GM12892 (cell line): Measurements from ENCODE around the gene ATP5F1D.

ENCODE experiments used
- DNase-seq: peaks from one replicate; pipeline ENCODE4 v3.0.0; 2011; ENCODE audit not compliant: insufficient read length
- FAIRE-seq: peaks from 2 replicates; lab custom pipeline; 2011; peaks lifted over from hg19 to GRCh38; lab: Jason Lieb, UNC
- POLR2A ChIP-seq: IDR thresholded peaks from 2 replicates; pipeline ENCODE4 v1.6.1; 2011; ENCODE audit warnings: low read depth, low read length, control low read depth
- POLR2AphosphoS5 ChIP-seq: IDR thresholded peaks from 2 replicates; pipeline ENCODE4 v1.6.1; 2011; ENCODE audit warnings: low read depth, low read length, control low read depth
- TAF1 ChIP-seq: IDR thresholded peaks from 2 replicates; pipeline ENCODE4 v1.6.1; 2011; ENCODE audit warnings: low read depth, mild to moderate bottlenecking, control low read depth, low read length, borderline replicate concordance

Gene ATP5F1D

GRCh38 chr19:1214299-1214861 lies 27.2 kb upstream of the ATP5F1D start:
- no peak for DNase-seq
- peak; percentile 27 for FAIRE-seq
- TF ChIP-seq TAF1 (no peak), POLR2AphosphoS5 (no peak), POLR2A (no peak)

DNA sequence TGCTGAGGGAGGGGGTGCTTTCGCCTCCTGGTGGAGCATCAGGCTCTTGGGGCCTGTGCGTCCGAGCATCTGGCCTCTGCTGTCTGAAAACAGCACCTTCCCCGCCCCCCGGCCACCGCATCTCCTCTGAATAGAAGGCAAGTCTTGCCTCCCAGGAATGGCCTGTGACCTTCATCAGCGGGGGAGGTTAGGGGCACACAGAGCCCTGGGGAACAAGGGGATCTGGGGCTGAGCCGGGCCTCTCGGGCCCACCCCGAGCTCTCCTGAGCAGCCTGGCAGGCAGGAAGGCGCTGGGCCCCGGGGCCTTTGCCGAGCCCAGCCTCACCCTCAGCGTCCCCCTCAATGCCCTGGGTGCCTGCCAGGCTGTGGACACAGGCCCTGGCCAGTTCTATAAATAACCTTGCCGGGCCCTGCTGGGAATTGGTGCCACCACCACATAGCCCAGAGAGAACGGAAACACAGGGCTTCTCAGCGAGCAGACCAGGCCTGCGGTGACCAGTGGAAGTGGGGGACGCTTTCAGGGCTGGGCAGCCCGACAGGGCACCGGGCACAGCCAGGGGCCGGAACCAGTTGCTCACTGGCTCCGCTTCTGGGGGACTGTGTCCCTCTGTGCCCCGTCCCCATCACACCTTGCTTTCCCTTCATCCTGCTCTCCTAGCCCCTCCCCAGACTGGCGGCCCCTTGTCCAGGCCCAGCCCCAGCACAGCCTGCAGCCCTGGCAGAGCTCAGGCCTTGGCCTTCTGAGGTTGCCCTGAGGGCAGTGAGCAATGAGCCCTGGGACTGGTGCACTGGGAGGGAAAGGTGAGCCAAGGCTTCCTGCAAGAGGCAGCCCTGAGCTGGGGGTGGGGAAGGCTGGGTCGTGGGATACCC lies 26.5 kb upstream of the ATP5F1D start:
- TF ChIP-seq POLR2A (no peak), POLR2AphosphoS5 (no peak), TAF1 (no peak)
- FAIRE-seq, result no peak
- no peak for DNase-seq

GRCh38 chr19:1216756-1217155 lies 24.8 kb upstream of the ATP5F1D start:
- TF ChIP-seq POLR2AphosphoS5, result no peak
- no peak for TF ChIP-seq TAF1
- no peak for TF ChIP-seq POLR2A
- DNase-seq, result no peak
- no peak for FAIRE-seq

- TF ChIP-seq TAF1 (no peak), POLR2AphosphoS5 (no peak), POLR2A (no peak)
- no peak for FAIRE-seq
- no peak for DNase-seq
Measured at GRCh38 chr19:1217366-1217765, 24.2 kb upstream of the ATP5F1D start.

DNA sequence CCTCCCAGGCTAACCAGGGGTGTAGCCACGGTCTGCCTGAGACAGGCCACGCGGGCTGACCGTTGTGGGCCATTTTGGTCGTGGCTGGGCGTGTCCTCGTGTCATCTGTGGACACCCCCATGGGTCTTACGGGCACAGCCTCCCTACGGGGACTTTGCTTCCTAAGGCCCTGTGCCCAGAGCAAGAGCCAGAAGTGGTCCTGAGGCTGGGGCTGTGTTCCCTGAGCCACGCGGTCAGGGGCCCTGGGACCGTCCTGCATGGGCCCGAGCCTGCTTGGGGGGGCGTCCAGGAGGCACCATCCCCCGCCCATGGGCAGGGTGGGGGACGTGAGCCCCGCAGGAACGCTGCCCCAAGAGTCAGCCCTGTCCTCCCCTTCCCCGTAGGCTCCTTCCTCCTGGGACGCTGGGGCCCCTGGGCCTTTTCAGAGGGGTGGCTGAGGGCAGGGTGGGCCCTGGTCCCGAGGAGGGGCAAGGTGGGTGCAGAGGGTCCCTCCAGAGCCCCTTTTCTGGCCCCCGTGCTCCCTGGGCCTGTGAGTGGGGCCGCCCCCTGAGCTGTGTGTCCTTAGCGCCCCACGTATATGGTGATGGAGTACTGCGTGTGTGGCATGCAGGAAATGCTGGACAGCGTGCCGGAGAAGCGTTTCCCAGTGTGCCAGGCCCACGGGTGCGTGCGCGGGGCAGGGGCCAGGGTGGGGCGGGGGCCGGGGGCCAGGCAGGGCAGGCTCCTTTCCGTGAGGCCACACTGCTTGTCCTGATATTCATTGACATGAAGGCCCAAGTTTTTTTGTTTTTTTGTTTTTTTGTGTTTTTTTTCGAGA lies 22.6 kb upstream of the ATP5F1D start:
- no peak for DNase-seq
- FAIRE-seq, result no peak
- TF ChIP-seq POLR2AphosphoS5 (no peak), TAF1 (no peak), POLR2A (no peak)

- DNase-seq (no peak), FAIRE-seq (no peak)
- TF ChIP-seq TAF1, result no peak
- TF ChIP-seq POLR2AphosphoS5, result no peak
- no peak for TF ChIP-seq POLR2A
Measured at GRCh38 chr19:1219786-1220476, 21.6 kb upstream of the ATP5F1D start.

GRCh38 chr19:1220477-1220930 lies 21.0 kb upstream of the ATP5F1D start:
- no peak for FAIRE-seq
- DNase-seq, result no peak
- no peak for TF ChIP-seq POLR2A
- TF ChIP-seq TAF1, result no peak
- TF ChIP-seq POLR2AphosphoS5, result no peak

DNA sequence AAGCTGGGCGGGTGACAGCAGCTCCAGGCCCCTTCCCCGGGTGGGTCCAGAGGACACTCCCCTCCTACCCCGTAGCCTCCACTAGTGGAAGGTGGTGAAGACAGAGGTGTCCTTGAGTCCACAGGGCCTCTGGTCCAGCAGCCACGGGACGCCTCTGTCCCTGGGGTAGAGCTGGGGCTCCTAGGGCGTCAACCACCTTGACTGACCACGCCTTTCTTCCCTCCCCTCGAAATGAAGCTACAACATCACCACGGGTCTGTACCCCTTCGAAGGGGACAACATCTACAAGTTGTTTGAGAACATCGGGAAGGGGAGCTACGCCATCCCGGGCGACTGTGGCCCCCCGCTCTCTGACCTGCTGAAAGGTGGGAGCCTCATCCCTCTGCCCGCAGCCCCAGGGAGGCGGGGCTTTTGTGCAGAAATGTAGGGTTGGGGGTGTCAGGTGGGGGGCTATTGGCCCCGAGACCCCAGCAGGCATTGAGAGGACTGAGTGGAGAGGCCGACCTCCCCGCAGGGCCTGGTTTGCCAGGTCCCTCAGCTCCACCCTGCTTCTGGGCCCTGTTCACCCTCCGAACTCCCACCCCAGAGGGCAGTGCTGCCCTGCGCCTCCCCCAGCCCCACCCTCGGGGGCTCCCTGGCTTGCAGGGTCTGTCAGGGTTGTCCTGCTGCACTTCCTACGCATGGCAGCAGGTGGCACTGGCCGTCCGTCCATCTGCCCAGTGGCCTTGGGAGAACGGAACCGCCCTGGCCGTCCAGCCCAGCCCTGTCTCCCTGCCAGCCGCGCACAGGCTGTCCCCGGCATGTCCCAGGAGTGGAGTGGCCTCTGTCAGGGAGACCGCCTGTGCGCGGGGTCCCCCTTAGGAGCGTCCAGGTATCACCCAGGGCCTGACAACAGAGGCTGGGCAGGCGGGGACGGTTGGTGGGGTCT lies 20.3 kb upstream of the ATP5F1D start:
- no peak for TF ChIP-seq POLR2A
- no peak for TF ChIP-seq POLR2AphosphoS5
- no peak for TF ChIP-seq TAF1
- DNase-seq, result no peak
- no peak for FAIRE-seq

GRCh38 chr19:1221904-1222255 lies 19.7 kb upstream of the ATP5F1D start:
- no peak for DNase-seq
- TF ChIP-seq TAF1, result no peak
- TF ChIP-seq POLR2AphosphoS5, result no peak
- TF ChIP-seq POLR2A, result no peak
- FAIRE-seq, result no peak

GRCh38 chr19:1222394-1222793 lies 19.2 kb upstream of the ATP5F1D start:
- FAIRE-seq (no peak), DNase-seq (no peak)
- no peak for TF ChIP-seq POLR2AphosphoS5
- no peak for TF ChIP-seq POLR2A
- no peak for TF ChIP-seq TAF1
